Thymus (tissue), 11 donors: ENCODE data around the gene TGM2. TPM values are rescaled to one million over a fixed set of nuclear protein-coding genes. Genes with fewer than 3 reads are reported as not detected.

Source experiments
- DNase-seq, 9 donors: peaks; one replicate each; pipeline ENCODE4 v3.0.0-alpha.2; 2013; ENCODE audit warnings: low spot score in 9 of 9, low read depth in 6 of 9, missing footprints in 1 of 9
- H3K27ac ChIP-seq, 2 donors: one replicate each; pipeline ENCODE4 v1.5.1; 2013; ENCODE audit warnings: control low read depth in 1 of 2, low read depth in 1 of 2, low read length in 1 of 2, mild to moderate bottlenecking in 1 of 2, moderate library complexity in 1 of 2
- H3K27me3 ChIP-seq, 2 donors: one replicate each; pipeline ENCODE4 v1.5.1; 2013; ENCODE audit warnings: low read length in 1 of 2; ENCODE audit not compliant: control insufficient read depth in 2 of 2, insufficient read depth in 1 of 2
- H3K36me3 ChIP-seq, 2 donors: one replicate each; pipeline ENCODE4 v1.5.1; 2013; ENCODE audit warnings: low read length in 1 of 2, mild to moderate bottlenecking in 1 of 2, moderate library complexity in 1 of 2; ENCODE audit not compliant: control insufficient read depth in 2 of 2, insufficient read depth in 2 of 2
- H3K4me1 ChIP-seq, 2 donors: one replicate each; pipeline ENCODE4 v1.5.1; 2013; ENCODE audit warnings: low read length in 2 of 2; ENCODE audit not compliant: control insufficient read depth in 2 of 2, insufficient read depth in 2 of 2
- H3K4me3 ChIP-seq, 2 donors: one replicate each; pipeline ENCODE4 v1.5.1; 2013; ENCODE audit warnings: low read length in 2 of 2, control low read depth in 1 of 2, mild to moderate bottlenecking in 1 of 2
- H3K9me3 ChIP-seq, 2 donors: one replicate each; pipeline ENCODE4 v1.5.1; 2013; ENCODE audit warnings: low read length in 1 of 2, mild to moderate bottlenecking in 1 of 2; ENCODE audit not compliant: control insufficient read depth in 2 of 2, insufficient read depth in 1 of 2
- WGBS: extraction: QIAGEN DNeasy Blood & Tissue Kit; methylation state at CpG from one replicate; pipeline ENCODE4 v1.1.7; 2013; 5-methylcytosine and 5-hydroxymethylcytosine counted together
- polyA plus RNA-seq: library from polyadenylated mRNA; stranded (reverse); fragments of 200-250 nt; gene quantifications from one replicate; pipeline ENCODE4 v1.2.3, GENCODE V29; 2013
- total RNA-seq: library from RNA; stranded (reverse); fragments of 120-200 nt; gene quantifications from one replicate; pipeline ENCODE4 v1.2.4, GENCODE V29; 2013
- donor health status: healthy.

The TGM2 gene
- total and polyA plus RNA-seq, 2 donors = 9.3 to 47.2 TPM

DNA sequence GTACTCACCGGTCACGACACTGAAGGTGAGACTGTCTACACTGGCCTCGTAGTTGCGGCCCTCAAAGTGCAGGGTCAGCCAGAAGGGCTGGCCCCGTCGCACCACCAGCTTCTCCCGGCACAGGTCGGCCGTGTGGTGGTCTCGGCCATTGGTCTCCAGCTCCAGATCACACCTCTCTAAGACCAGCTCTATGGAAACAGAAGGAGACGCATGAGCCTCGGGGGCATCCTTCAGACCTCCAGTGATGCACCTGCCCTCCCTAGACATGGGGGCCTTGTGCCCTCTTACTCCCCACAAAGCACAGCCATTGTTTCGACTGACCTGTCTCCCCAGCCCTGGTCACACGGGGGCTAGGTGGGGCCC is 3.7 kb downstream of the TGM2 start:
- Histone ChIP-seq H3K27ac (no peak overlapping the region), H3K4me3 (no peak overlapping the region), H3K36me3 (no peaks in the 10 kb centered on the region), H3K27me3 (peaks cover 3 to 26% of the 10 kb centered on the region in 2 donors), H3K9me3 (no peaks in the 10 kb centered on the region), H3K4me1 (peaks cover 0 to 3% of the 10 kb centered on the region in 2 donors)
- no peak for DNase-seq
- 95% methylated on average over 14 of the region's 14 CpGs for WGBS

DNA sequence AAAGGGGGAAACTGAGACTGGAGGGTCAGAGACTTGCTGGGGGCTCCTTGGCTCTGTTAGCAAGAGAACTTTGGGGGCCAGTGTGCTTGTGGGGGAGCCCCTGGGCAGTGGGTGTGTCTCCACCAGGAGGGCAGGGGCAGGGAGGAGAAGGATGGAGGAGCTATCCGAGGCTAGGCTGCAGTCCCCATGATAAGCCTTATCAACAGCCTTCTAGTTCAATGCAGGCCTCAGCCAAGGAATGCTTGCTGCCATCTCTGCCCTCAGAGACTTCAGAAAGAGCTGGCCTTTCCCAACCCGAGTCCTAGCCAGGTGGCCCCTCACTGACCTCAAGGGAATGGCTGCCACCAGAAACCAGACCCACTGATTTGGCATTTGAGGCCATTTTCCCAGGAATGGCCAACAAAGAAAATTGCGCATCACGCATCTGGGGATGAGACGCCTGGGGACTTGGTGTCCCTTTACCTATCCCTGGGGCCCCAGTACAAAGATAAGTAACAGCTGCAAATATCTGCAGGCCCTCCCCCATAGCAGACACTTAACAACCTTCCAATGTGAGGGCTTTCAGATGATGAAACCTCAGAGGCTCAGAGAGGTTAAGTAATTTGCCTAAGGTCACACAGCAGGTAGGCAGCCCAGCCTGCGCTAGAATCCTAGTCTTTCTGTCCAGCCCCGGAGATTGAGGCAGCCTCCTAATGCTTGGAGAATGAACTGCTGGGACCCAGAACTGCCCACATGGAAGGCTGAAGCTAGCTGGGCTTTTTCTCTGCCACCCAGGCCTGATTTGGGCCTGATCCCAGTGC is 4.9 kb downstream of the TGM2 start:
- Histone ChIP-seq H3K4me1 (no peaks in the 10 kb centered on the region), H3K9me3 (no peaks in the 10 kb centered on the region), H3K4me3 (no peak overlapping the region), H3K36me3 (no peaks in the 10 kb centered on the region), H3K27me3 (peaks cover 3 to 17% of the 10 kb centered on the region in 2 donors), H3K27ac (no peak overlapping the region)
- no peak for DNase-seq
- WGBS = 95% methylated on average over 7 of the region's 7 CpGs

DNA sequence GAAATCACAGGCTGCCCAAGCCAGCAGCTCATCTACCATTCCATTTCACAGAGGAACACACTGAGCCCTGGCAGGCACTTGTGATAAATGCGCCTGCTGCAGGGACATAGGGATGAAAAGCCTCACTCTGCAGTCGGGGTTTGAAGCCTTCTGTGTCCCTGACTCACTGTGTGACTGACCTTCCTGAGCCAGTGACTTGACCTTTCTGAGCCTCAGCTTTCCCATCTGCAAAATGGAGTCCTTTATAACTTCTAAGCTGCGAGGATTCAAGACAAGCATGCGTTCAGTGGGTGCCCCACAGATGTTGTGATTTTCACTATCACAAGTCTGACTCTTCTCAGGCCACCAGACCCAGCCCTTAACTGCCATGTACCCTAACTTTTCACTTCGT is 5.5 kb downstream of the TGM2 start:
- WGBS = 95% methylated on average over 5 of the region's 5 CpGs
- H3K4me1 ChIP-seq = no peaks in the 10 kb centered on the region
- no peaks in the 10 kb centered on the region for H3K36me3 ChIP-seq
- H3K27ac ChIP-seq = no peak overlapping the region
- DNase-seq = no peak
- H3K9me3 ChIP-seq = no peaks in the 10 kb centered on the region
- H3K27me3 ChIP-seq = peaks cover under 1 to 12% of the 10 kb centered on the region in 2 donors
- no peak overlapping the region for H3K4me3 ChIP-seq

DNA sequence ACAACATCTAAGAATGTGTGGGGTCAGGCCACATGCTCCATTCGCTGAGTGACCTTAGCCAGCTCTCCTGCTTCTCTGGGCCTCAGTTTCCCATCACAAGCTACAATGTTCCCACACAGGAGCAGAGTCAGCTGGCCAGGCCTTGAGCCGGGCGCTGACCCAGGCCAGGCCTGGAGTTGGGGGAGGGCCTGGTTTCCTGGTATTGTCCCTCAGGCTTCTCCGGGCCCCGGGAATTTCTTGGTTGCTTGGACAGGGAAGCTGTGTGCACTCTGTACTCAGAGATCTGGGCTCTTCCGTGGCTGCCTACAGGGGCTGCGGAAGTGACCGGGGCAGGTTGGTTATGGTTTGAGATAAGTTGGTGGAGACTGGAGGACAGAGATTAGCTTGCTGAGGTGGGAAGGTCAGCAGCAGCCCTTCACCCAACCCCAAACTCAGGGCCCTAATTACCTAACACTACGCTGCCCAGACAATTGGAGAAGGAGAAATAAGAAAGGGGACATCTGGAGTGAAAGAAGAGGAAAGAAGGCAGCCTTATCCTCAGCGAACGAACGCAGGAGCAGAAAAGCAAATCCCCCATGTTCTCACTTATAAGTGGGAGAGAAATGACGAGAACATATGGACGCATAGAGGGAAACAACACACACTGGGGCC is 6.2 kb downstream of the TGM2 start:
- Histone ChIP-seq H3K27me3 (peaks cover 0 to 5% of the 10 kb centered on the region in 2 donors), H3K9me3 (no peaks in the 10 kb centered on the region), H3K27ac (no peak overlapping the region), H3K36me3 (no peaks in the 10 kb centered on the region), H3K4me1 (no peaks in the 10 kb centered on the region), H3K4me3 (no peak overlapping the region)
- no peak for DNase-seq
- WGBS = 89% methylated on average over 14 of the region's 14 CpGs

DNA sequence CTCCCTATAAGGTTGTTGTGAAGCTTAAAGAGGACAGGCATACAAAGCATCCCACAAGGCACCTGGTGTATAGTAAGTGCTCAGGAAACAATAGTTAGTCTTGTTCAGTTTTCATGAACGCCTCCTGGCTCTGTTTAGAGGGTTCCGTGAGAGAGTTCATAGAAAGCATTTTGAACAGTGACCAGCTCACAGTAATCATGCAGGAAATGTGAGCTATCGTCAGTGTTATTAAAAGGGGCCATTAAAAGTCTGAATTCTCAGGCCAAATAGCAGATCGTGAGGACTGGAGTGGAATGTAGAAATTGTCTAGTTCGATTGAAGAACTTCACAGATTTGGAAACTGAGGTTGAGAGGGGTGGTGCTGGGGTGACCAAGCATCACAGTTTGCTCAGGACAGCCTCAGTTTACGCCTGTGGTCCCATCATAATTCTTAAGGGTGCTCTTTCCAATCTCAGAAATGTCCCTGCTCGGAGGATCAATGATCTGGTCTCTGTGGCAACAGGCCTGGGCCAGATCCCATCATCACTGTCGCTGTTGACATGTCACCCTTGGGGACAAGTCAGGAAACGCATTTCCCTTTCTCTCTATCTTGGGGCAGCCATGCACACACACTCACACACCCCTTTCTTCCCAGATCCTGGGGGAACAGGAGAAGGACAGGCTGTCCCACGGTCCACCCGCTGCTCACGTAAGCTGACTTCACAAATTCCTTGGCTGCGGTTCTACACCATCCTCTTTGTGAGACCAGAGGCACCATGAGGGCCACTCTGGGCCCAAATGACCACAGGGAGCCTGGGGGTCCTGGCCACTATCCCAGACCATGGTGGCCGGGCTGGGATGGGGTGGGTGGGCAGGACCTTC is 7.2 kb downstream of the TGM2 start:
- WGBS = 94% methylated on average over 14 of the region's 14 CpGs
- no peaks in the 10 kb centered on the region for H3K36me3 ChIP-seq

DNA sequence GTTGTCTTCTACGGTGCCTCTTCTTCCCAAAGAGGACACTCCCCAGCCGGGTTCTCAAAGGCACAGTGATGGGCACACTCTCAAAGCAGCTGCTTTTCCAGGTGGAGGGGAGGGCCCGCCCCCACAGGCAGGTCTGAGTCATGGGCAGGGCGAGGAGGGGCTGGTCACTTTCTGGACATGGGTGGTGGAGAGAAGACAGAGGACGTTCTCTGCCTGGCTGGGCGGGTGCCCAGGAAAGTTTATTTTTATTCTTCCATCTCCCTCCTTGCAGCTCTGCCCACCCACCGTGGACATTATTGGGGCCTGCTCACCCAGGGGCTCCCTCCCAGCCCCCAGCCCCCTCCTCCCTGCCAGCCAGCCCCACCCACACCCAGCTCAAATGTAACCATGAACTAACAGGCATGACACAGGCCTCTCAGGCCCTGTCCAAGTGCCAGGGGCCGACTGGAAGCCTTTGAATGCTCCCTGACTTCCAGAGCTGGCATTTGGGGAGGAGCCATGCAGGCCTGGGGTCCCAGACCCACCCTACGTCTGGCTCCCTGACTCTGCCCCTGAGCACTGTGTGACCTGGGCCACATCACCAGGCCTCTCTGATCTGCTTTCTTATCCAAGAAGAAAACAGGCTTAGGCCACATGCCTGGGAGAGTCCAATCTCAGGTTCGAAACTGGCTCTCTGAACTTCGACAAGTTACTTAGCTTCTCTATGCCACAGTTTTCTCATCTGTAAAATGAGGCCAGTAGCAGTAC is 8.0 kb downstream of the TGM2 start:
- WGBS = 92% methylated on average over 11 of the region's 11 CpGs
- Histone ChIP-seq H3K27me3 (peaks cover 0 to 9% of the 10 kb centered on the region in 2 donors), H3K4me1 (peaks cover 0 to 5% of the 10 kb centered on the region in 2 donors), H3K27ac (no peak overlapping the region), H3K9me3 (no peaks in the 10 kb centered on the region), H3K36me3 (no peaks in the 10 kb centered on the region), H3K4me3 (no peak overlapping the region)
- DNase-seq = no peak

More for the DNA sequence above, 7.2 kb downstream of the TGM2 start:
- Histone ChIP-seq H3K4me3 (no peak overlapping the region), H3K27me3 (peaks cover 0 to under 1% of the 10 kb centered on the region in 2 donors), H3K9me3 (no peaks in the 10 kb centered on the region), H3K27ac (no peak overlapping the region), H3K4me1 (no peaks in the 10 kb centered on the region)
- no peak for DNase-seq

DNA sequence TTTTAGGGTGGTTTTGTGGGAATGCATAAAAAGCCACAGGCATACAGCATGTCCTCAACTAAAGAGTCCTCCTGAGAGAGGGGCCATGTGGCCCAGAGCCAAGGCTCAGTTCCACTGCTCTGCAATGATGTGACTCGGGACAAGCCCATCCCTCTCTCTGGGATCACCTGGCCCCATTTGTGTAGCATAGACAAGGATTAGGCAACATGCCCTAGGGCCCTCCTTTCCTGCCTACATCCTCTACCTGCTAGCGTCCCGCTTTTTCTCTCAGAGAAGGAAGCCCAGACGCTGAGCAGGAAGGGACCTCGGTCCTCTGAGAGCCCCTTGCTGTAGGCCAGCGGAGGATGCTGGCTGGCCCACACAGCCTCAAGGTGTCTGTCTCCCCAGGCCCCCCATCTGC is 8.8 kb downstream of the TGM2 start:
- Histone ChIP-seq H3K4me1 (peaks cover 0 to 13% of the 10 kb centered on the region in 2 donors), H3K27ac (no peak overlapping the region), H3K36me3 (no peaks in the 10 kb centered on the region), H3K4me3 (no peak overlapping the region), H3K27me3 (peaks cover 0 to 12% of the 10 kb centered on the region in 2 donors), H3K9me3 (no peaks in the 10 kb centered on the region)
- no peak for DNase-seq
- WGBS = 97% methylated on average over 6 of the region's 6 CpGs

DNA sequence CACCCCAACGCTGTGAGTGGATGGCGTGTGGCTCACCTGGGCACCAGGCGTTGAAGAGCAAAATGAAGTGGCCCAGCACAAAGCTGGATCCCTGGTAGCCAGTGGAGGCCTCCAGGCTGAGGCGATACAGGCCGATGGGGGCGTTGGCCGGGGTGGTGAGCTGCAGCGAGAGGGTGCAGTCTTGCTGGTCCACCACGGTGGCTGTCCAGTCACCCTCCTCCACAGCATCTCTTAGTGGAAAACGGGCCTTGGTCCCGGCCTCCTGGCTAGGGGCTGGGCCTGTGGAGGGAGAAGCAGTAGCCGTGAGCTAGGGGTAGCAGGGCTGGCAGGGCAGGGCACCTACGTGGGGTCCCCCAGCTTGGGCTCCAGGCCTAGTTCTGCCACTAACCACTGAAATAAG is 9.3 kb downstream of the TGM2 start:
- Histone ChIP-seq H3K36me3 (no peaks in the 10 kb centered on the region), H3K27ac (no peak overlapping the region), H3K4me3 (no peak overlapping the region), H3K9me3 (no peaks in the 10 kb centered on the region), H3K4me1 (peaks cover 0 to 14% of the 10 kb centered on the region in 2 donors), H3K27me3 (peaks cover 0 to 13% of the 10 kb centered on the region in 2 donors)
- DNase-seq = no peak
- 98% methylated on average over 13 of the region's 13 CpGs for WGBS
